HepG2 (cell line): ENCODE results near the gene HRC. TPM values are rescaled to one million over a fixed set of nuclear protein-coding genes. Genes with fewer than 3 reads are reported as not detected.

Source experiments
- ELF4 ChIP-seq: sonication (generic); formaldehyde crosslinking; IDR thresholded peaks from 2 replicates; pipeline ENCODE4 v1.5.0; 2020; ENCODE audit warnings: missing genetic modification reagents, mild to moderate bottlenecking, moderate library complexity, borderline replicate concordance
- MAZ ChIP-seq, 2 experiments: sonication (generic) in 1 of 2; formaldehyde crosslinking in 1 of 2; IDR thresholded peaks; 2 replicates each; pipeline versions ENCODE4 v1.5.0 to v1.6.1; 2012 to 2020; ENCODE audit warnings: low read depth in 2 of 2, mild to moderate bottlenecking in 2 of 2, borderline replicate concordance in 1 of 2, improper control_type of control experiment in 1 of 2, low read length in 1 of 2, missing genetic modification reagents in 1 of 2, moderate library complexity in 1 of 2
- MXI1 ChIP-seq: IDR thresholded peaks from 3 replicates; pipeline ENCODE4 v1.6.1; 2012; ENCODE audit warnings: low read depth, low read length, inconsistent platforms, borderline replicate concordance
- PHF5A ChIP-seq: IDR thresholded peaks from one replicate; pipeline ENCODE4 v1.6.1; 2018; ENCODE audit warnings: low read depth, missing genetic modification reagents; ENCODE audit not compliant: unreplicated experiment
- PRMT3 ChIP-seq: sonication (generic); formaldehyde crosslinking; IDR thresholded peaks from 2 replicates; pipeline ENCODE4 v1.8.1; 2022; ENCODE audit warnings: low read depth, mild to moderate bottlenecking, moderate library complexity, missing genetic modification reagents, borderline replicate concordance
- REPIN1 ChIP-seq: sonication (generic); formaldehyde crosslinking; IDR thresholded peaks from 2 replicates; pipeline ENCODE4 v1.8.0; 2022; ENCODE audit warnings: missing genetic modification reagents, low read depth, mild to moderate bottlenecking, borderline replicate concordance
- RFXANK ChIP-seq: IDR thresholded peaks from 2 replicates; pipeline ENCODE4 v1.6.1; 2016
- RNF2 ChIP-seq: fragments of 450-650 bp; conservative IDR thresholded peaks from 2 replicates; pipeline ENCODE4 v1.6.1; 2016; ENCODE audit warnings: low read depth
- THAP11 ChIP-seq: IDR thresholded peaks from 2 replicates; pipeline ENCODE4 v1.6.1; 2016; ENCODE audit warnings: missing biosample characterization, missing genetic modification reagents
- XRCC5 ChIP-seq: fragments of 200-400 bp; formaldehyde crosslinking; optimal IDR thresholded peaks from 2 replicates; pipeline ENCODE3; 2017; ENCODE audit warnings: mild to moderate bottlenecking, low read length
- YEATS4 ChIP-seq: sonication (generic); formaldehyde crosslinking; IDR thresholded peaks from 2 replicates; pipeline ENCODE4 v1.4.0; 2020; ENCODE audit warnings: missing genetic modification reagents, borderline replicate concordance
- ZNF556 ChIP-seq: sonication (generic); formaldehyde crosslinking; IDR thresholded peaks from 2 replicates; pipeline ENCODE4 v1.4.0; 2020; ENCODE audit warnings: mild to moderate bottlenecking, missing genetic modification reagents, borderline replicate concordance
- ZNF775 ChIP-seq: sonication (generic); formaldehyde crosslinking; IDR thresholded peaks from 2 replicates; pipeline ENCODE4 v1.4.0; 2020; ENCODE audit warnings: missing genetic modification reagents, mild to moderate bottlenecking, moderate library complexity, borderline replicate concordance
- ZNF782 ChIP-seq: sonication (generic); formaldehyde crosslinking; IDR thresholded peaks from 2 replicates; pipeline ENCODE4 v1.4.0; 2020; ENCODE audit warnings: missing genetic modification reagents, mild to moderate bottlenecking, borderline replicate concordance
- polyA plus RNA-seq, 8 experiments: library from polyadenylated mRNA; depleted of rRNA in 3 of 8; stranded (reverse) in 7 of 8; unstranded in 1 of 8; fragments of >200 nt; fragmentation: Illumina TruSeq in 4 of 8; extraction: Trizol in 4 of 8; gene quantifications; 2 replicates each; pipeline versions ENCODE4 v1.2.1 to v1.2.3, GENCODE V29; 2011 to 2016; ENCODE audit warnings: low read depth in 4 of 8, missing spikeins in 1 of 8, mixed read lengths in 1 of 8; ENCODE audit not compliant: insufficient read depth in 1 of 8
- total RNA-seq, 5 experiments: library from RNA; depleted of rRNA; stranded (reverse); fragments of >200 nt; fragmentation: Illumina TruSeq; extraction: Trizol; gene quantifications; 2 replicates each; pipeline ENCODE4 v1.2.3, GENCODE V29; 2016; ENCODE audit warnings: low read depth in 1 of 5
- TF ChIP-seq, protein P1 (sequence below): sonication (generic); formaldehyde crosslinking; IDR thresholded peaks from 2 replicates; pipeline ENCODE4 v1.9.0; 2021; ENCODE audit warnings: missing genetic modification reagents, mild to moderate bottlenecking, borderline replicate concordance
- TF ChIP-seq, protein P2 (sequence below): sonication (generic); formaldehyde crosslinking; IDR thresholded peaks from 2 replicates; pipeline ENCODE4 v1.8.0; 2022; ENCODE audit warnings: low read depth, missing genetic modification reagents
- TF ChIP-seq, protein P3 (sequence below): sonication (generic); formaldehyde crosslinking; IDR thresholded peaks from 2 replicates; pipeline ENCODE4 v1.5.0; 2020; ENCODE audit warnings: missing genetic modification reagents, mild to moderate bottlenecking, borderline replicate concordance
- TF ChIP-seq, protein P4 (sequence below), 2 experiments: sonication (generic) in 1 of 2; formaldehyde crosslinking in 1 of 2; IDR thresholded peaks; 2 replicates each; pipeline versions ENCODE4 v1.4.0 to v1.6.1; 2018 to 2020; ENCODE audit warnings: missing genetic modification reagents in 2 of 2, borderline replicate concordance in 1 of 2, low read depth in 1 of 2, mild to moderate bottlenecking in 1 of 2, missing biosample characterization in 1 of 2
- TF ChIP-seq, protein P5 (sequence below): sonication (generic); formaldehyde crosslinking; IDR thresholded peaks from 2 replicates; pipeline ENCODE4 v1.4.0; 2020; ENCODE audit warnings: low read depth, mild to moderate bottlenecking, missing genetic modification reagents

Gene HRC
- total and polyA plus RNA-seq, 2 of the 13 experiments (the other 11 are each of a cell fraction or from before 2014, with no cell fraction given): 3.6 to 15.4 TPM

DNA sequence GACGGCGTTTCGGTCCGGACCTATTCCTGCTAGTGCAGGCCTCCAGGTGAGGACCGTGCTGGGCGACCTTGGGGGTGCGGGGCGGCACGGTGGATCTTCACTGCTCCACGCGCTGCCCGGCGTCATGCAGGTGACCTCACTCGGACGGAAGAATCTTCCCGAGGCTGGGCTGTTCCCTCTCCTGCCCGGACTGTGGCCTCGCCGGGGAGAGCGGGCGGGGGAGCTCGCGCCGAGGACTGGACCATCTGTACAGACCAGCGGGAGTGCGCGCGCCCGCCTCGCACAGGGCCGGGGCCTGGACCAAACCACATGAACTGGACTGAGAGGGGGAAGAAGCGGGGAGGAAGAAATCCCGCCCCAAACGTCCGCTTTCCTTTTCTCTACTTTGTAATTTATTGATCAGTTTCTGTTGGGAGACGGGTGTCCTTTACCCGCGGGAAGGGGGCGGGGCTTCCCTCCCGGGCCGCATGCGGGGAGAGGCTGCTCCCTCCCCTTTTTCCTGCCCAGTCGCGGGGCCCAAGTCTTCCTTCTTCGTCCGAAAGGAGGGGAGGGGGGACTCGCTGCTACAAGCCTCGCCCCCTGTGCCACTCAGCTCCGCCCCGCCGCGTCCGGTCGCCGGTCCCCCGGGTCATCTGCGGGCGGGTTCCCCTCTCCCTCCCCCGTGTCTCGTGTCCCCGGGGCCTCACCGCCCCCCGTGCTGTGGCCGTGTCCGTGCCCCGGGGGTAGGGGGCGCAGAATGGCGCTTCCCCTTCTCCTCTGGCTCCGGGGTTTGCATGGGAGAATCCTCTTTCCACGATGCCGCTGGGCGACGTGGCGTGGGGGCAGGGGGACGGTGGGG is 4.9 kb downstream of the HRC start (continued):
- TF ChIP-seq, protein P1, sequence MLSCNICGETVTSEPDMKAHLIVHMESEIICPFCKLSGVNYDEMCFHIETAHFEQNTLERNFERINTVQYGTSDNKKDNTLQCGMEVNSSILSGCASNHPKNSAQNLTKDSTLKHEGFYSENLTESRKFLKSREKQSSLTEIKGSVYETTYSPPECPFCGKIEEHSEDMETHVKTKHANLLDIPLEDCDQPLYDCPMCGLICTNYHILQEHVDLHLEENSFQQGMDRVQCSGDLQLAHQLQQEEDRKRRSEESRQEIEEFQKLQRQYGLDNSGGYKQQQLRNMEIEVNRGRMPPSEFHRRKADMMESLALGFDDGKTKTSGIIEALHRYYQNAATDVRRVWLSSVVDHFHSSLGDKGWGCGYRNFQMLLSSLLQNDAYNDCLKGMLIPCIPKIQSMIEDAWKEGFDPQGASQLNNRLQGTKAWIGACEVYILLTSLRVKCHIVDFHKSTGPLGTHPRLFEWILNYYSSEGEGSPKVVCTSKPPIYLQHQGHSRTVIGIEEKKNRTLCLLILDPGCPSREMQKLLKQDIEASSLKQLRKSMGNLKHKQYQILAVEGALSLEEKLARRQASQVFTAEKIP (CRISPR knock-in tag): no peak
- TF ChIP-seq, protein P2, sequence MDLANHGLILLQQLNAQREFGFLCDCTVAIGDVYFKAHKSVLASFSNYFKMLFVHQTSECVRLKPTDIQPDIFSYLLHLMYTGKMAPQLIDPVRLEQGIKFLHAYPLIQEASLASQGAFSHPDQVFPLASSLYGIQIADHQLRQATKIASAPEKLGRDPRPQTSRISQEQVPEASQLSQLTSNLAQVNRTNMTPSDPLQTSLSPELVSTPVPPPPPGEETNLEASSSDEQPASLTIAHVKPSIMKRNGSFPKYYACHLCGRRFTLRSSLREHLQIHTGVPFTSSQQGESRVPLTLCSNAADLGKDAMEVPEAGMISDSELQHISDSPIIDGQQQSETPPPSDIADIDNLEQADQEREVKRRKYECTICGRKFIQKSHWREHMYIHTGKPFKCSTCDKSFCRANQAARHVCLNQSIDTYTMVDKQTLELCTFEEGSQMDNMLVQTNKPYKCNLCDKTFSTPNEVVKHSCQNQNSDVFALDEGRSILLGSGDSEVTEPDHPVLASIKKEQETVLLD (CRISPR knock-in tag): peak; percentile 27; the same call in 1 of the 2 replicates
- 0 out of 2 replicates have a peak, but pooled peaks have one; percentile 74 for TF ChIP-seq ELF4
- peak; percentile 45; the same call in 1 of the 2 replicates for TF ChIP-seq ZNF556 (CRISPR knock-in tag)
- peak; percentile 79 for TF ChIP-seq THAP11 (CRISPR knock-in tag)
- TF ChIP-seq PRMT3 (CRISPR knock-in tag): no peak
- TF ChIP-seq YEATS4 (CRISPR knock-in tag): peak; percentile 71
- peak; percentile 67; the same call in 1 of the 2 replicates for TF ChIP-seq ZNF782 (CRISPR knock-in tag)
- no peak for TF ChIP-seq MAZ (IDR thresholded peaks at IDR 0.05; ENCODE audit: borderline replicate concordance, low read depth, low read length)
- peak; percentile 96 for TF ChIP-seq MAZ (CRISPR knock-in tag; IDR thresholded peaks at IDR 0.05; ENCODE audit: low read depth)
- TF ChIP-seq RNF2: no peak
- peak; percentile 44; the same call in 1 of the 3 replicates for TF ChIP-seq MXI1
- TF ChIP-seq XRCC5: peak; percentile 30
- TF ChIP-seq, protein P3, sequence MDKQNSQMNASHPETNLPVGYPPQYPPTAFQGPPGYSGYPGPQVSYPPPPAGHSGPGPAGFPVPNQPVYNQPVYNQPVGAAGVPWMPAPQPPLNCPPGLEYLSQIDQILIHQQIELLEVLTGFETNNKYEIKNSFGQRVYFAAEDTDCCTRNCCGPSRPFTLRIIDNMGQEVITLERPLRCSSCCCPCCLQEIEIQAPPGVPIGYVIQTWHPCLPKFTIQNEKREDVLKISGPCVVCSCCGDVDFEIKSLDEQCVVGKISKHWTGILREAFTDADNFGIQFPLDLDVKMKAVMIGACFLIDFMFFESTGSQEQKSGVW (CRISPR knock-in tag): no peak
- TF ChIP-seq RFXANK (CRISPR knock-in tag): no peak
- 0 out of 2 replicates have a peak, but pooled peaks have one; percentile 60 for TF ChIP-seq REPIN1 (CRISPR knock-in tag)
- TF ChIP-seq PHF5A (CRISPR knock-in tag): no peak
- 0 out of 2 replicates have a peak, but pooled peaks have one; percentile 28 for TF ChIP-seq ZNF775 (CRISPR knock-in tag)
- TF ChIP-seq, protein P4, sequence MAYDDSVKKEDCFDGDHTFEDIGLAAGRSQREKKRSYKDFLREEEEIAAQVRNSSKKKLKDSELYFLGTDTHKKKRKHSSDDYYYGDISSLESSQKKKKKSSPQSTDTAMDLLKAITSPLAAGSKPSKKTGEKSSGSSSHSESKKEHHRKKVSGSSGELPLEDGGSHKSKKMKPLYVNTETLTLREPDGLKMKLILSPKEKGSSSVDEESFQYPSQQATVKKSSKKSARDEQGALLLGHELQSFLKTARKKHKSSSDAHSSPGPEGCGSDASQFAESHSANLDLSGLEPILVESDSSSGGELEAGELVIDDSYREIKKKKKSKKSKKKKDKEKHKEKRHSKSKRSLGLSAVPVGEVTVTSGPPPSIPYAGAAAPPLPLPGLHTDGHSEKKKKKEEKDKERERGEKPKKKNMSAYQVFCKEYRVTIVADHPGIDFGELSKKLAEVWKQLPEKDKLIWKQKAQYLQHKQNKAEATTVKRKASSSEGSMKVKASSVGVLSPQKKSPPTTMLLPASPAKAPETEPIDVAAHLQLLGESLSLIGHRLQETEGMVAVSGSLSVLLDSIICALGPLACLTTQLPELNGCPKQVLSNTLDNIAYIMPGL (CRISPR knock-in tag; IDR thresholded peaks at IDR 0.05; ENCODE audit: borderline replicate concordance in 1 of 2, low read depth in 1 of 2): peak in 1 of 2 experiments; percentile 81; a peak in 3 of 4 replicates
- TF ChIP-seq, protein P5, sequence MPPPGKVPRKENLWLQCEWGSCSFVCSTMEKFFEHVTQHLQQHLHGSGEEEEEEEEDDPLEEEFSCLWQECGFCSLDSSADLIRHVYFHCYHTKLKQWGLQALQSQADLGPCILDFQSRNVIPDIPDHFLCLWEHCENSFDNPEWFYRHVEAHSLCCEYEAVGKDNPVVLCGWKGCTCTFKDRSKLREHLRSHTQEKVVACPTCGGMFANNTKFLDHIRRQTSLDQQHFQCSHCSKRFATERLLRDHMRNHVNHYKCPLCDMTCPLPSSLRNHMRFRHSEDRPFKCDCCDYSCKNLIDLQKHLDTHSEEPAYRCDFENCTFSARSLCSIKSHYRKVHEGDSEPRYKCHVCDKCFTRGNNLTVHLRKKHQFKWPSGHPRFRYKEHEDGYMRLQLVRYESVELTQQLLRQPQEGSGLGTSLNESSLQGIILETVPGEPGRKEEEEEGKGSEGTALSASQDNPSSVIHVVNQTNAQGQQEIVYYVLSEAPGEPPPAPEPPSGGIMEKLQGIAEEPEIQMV: 0 out of 2 replicates have a peak, but pooled peaks have one; percentile 62
